GM19324 (cell line): Measurements from ENCODE around the gene BHLHE23.

Experiments
- ATAC-seq: cut with Tn5 transposase; IDR thresholded peaks from one replicate; pipeline ENCODE4 v1.9.1; 2021; ENCODE audit warnings: mild to moderate bottlenecking, moderate library complexity; ENCODE audit not compliant: unreplicated experiment, low FRiP score

The BHLHE23 gene

DNA sequence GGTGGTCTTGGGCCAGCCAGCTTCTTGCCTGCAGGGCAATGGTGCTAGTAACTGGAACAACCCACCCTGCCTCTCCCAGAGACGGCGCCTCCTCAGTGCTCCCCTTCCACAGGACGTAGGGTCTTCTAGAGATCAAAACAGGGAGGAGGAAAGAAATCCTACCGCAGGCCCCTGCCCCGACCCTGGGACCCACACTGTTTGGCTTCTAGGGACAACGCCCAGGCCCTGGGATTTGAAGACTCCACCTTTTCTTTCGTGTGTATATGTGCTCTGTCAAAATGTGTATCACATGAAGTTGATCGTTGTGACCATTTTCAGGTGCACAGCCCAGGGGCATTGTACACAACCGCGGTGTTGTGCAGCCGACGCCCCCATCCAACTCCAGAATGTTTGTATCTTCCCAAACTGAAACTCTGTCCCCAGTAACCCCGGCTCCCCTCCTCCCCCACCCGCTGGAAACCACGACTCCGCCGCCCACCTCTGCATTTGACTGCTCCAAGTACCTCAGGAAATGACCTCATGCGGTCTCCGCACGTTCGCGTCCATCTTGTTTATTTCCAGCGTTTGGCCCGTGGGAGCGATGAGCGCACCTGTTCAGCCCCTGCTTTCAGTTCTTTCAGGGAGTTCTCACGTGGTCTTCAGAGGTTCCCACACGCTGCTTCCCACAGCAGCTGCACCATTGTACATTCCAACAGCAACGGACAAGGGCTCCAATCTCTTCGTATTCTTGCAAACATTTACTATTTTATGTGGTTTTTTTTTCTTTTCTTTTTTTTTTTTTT is 3.4 kb upstream of the BHLHE23 start:
- peak; percentile 61 for ATAC-seq

GRCh38 chr20:63009045-63009961 is 2.5 kb upstream of the BHLHE23 start:
- ATAC-seq = peak; percentile 54

- ATAC-seq = no peak
Measured at GRCh38 chr20:63008541-63009044, 1.8 kb upstream of the BHLHE23 start.

- ATAC-seq = no peak
Measured at GRCh38 chr20:63007646-63008488, 1.1 kb upstream of the BHLHE23 start.

- ATAC-seq = no peak
Measured at GRCh38 chr20:63007360-63007645, 539 bp upstream of the BHLHE23 start.

DNA sequence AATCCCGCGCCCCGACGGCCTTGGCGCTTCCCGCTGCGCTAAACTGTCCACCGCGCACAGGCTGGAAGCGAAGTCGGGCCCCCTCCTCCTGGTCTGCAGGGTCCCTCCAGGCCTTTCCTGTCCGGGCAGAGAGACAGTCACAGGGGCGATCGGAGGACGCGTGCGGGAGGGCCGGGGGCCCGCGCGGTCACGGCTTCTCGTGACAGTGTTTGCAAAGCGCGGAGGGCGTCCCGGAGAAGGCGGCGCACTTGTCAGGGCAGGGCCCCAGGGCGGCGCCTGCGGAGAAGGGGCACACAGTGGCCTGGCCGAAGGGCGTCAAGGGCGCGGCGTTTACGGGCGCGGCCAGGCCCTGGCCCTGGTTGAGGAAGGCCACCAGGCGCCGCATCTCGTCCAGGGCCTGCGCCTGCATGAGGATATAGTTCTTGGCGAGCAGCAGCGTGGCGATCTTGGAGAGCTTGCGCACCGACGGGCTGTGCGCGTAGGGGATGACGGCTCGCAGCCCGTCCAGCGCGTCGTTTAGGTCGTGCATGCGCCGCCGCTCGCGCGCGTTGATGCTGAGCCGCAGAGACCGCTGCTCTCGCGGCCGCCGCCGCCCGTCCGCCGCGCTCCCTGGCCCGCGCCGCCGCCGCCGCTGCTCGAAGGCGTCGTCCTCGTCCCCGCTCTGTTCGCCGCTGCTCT is 763 bp downstream of the BHLHE23 start:
- no peak for ATAC-seq

- ATAC-seq = no peak
Measured at GRCh38 chr20:63005365-63005861, 1.4 kb downstream of the BHLHE23 start.

- ATAC-seq = no peak
Measured at GRCh38 chr20:63004607-63005364, 2.0 kb downstream of the BHLHE23 start.

DNA sequence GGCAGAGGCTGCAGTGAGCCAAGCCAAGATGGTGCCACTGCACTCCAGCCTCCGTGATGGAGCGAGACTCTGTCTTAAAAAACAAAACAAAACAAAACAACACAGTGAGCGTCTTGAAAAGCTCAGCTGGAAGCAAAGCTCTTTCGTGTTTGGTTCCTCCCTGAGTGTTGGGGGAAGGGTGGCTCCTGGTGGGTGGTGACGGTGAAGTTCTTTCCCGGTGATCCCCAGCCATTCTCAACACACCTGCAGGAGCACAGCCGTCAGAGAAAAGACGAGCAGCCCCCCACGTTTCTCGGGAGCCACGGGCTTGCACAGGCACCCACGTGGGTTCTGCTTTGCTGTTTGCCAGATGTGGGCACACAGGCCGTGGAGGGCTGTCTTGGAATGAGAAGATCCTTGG is 3.2 kb downstream of the BHLHE23 start:
- ATAC-seq = no peak

- ATAC-seq = no peak
Measured at GRCh38 chr20:63002511-63002910, 4.3 kb downstream of the BHLHE23 start.

DNA sequence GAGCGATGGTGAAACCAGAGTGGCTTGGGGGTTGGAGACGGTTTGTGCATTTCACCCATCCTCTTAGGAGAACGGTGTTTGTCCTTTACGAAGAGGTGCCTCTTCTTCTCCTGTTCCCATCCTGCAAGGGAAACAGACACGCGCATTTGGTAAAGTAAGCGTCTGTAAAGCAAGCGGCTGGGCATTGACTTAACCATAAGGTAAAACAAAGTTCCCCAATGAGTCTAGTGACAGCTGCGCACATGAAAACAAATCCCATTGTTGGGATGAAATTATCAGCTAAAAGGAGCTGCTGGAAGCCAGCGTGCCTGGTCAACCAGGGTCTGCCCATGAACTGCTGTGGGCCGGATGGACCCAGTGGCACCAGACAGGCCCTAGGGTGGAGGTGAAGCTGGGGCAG is 5.8 kb downstream of the BHLHE23 start:
- ATAC-seq = no peak

- ATAC-seq = no peak
Measured at GRCh38 chr20:63000036-63000435, 6.7 kb downstream of the BHLHE23 start.

GRCh38 chr20:62999580-62999979 is 7.2 kb downstream of the BHLHE23 start:
- ATAC-seq = no peak

- ATAC-seq = no peak
Measured at GRCh38 chr20:62998449-62998848, 8.3 kb downstream of the BHLHE23 start.

DNA sequence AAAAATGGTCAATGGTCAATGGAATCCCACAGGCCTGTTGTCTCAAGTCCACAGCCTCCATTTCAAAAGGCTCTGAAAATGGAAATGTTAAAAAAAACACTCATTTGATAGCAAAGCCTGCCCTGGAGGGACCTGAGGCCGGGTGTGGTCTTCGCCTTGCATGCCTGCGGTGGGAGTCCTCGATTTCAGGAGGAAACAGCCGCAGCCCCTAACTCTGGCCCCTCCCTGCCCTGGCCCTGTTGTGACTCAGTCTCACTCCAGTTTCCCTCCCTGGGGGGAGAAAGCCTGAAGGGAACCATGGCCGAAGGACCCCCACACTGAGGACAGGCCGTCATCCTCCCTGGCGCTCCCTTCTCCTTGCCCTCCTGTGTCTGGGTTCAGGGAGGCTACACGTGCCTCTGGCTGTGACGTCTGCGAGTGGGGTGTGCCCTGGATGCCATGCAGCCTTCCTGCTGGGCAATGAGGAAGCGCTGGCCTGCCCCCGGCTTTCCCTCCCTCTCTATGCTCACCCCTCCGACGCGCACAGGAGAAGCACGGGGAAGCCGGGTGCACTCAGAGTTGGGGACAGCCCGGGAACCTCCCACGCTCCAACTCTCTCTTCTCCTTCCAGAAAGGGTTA is 9.2 kb downstream of the BHLHE23 start:
- no peak for ATAC-seq

- ATAC-seq = no peak
Measured at GRCh38 chr20:62996596-62996982, 10.2 kb downstream of the BHLHE23 start.

DNA sequence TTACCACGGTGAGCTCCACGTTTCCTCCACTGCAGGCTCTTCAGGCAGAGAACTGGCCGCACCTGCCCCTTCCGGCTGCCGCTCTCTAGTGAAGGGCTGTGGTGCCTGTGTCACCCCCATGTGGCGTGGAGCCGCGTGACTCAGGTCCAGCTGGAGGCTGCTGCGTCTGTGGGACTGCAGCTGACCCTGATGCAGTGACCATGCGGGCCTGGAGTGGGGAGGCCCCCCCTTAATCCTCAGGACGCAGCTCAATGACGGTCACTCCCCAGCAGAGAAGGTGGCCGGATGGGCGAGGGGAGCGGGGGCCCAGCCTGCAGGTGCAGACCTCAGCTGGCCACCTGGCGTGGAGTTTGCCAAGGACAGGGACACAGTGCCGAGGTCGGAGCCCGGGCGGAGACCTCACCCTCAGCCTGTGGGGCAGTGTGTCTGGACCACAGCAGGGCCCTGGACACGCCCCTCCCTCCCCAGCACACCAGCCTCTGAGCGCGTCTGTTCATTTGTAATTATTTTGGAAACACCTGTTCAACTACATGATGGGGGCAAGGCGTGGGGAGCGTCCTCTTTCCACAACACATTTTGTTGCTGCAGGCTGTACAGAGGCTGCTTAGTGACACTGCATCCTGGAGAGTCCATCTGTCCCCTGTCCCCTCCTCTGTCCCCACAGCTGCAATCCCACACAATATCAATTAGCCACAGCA is 10.7 kb downstream of the BHLHE23 start:
- ATAC-seq = no peak

GRCh38 chr20:62995481-62995880 is 11.3 kb downstream of the BHLHE23 start:
- no peak for ATAC-seq
